Spleen (tissue), 7 donors: ENCODE data around the gene RAP2C.

Source experiments
- POLR2A ChIP-seq, 3 donors: fragments of 450-650 bp; IDR thresholded peaks; one replicate each; pipeline ENCODE4 v1.5.1; 2017; ENCODE audit warnings: antibody characterized with exemption in 3 of 3, mild to moderate bottlenecking in 1 of 3
- POLR2AphosphoS5 ChIP-seq, 3 donors: sonication (generic); formaldehyde crosslinking; IDR thresholded peaks; one replicate each; pipeline ENCODE4 v1.5.1; 2017; ENCODE audit warnings: antibody characterized with exemption in 3 of 3
- TF ChIP-seq, protein P1 (sequence below), 11 experiments: fragments of 200-600 bp in 7 of 11; fragments of 450-650 bp in 4 of 11; sonication (generic) in 4 of 11; IDR thresholded peaks in 8 of 11; conservative IDR thresholded peaks in 3 of 11; 1 replicate in 7 of 11; 2 replicates in 4 of 11; pipeline versions ENCODE4 v1.4.0 to v1.8.0; 2016 to 2021; ENCODE audit warnings: antibody characterized with exemption in 11 of 11, inconsistent platforms in 4 of 11, mild to moderate bottlenecking in 1 of 11
- donor health status: DM: no; HTN: no; CAD: no; lungs with moderate emphysema.
- donor health status: DM: no; HTN: no; CAD: no.
- donor health status: DM: no; HTN: no; CAD: no.

DNA sequence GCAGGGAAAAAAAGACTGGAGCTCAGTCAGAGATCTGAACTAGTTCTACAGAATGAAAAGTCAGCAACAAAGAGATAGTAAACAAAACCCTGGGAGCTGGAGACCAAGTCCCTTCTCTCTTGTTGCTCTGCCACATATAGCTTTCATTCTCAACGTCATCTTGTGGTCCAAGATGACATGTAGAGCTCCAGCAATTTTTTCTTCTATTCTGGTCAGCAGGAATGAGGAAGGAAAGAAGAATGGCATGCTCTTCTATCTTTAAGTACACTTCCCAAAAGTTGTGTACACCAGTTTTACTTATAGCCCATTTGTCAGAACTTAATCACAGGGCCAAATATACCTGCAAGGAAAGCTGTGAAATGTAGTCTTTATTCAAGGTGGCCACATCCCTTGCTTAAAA, 45.6 kb downstream of the RAP2C start:
- TF ChIP-seq, protein P1, sequence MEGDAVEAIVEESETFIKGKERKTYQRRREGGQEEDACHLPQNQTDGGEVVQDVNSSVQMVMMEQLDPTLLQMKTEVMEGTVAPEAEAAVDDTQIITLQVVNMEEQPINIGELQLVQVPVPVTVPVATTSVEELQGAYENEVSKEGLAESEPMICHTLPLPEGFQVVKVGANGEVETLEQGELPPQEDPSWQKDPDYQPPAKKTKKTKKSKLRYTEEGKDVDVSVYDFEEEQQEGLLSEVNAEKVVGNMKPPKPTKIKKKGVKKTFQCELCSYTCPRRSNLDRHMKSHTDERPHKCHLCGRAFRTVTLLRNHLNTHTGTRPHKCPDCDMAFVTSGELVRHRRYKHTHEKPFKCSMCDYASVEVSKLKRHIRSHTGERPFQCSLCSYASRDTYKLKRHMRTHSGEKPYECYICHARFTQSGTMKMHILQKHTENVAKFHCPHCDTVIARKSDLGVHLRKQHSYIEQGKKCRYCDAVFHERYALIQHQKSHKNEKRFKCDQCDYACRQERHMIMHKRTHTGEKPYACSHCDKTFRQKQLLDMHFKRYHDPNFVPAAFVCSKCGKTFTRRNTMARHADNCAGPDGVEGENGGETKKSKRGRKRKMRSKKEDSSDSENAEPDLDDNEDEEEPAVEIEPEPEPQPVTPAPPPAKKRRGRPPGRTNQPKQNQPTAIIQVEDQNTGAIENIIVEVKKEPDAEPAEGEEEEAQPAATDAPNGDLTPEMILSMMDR (IDR thresholded peaks at IDR 0.05 in 8 of 11, conservative IDR thresholded peaks at IDR 0.05 in 3 of 11), result no peak
- no peak for TF ChIP-seq POLR2A (IDR thresholded peaks at IDR 0.05)
- TF ChIP-seq POLR2AphosphoS5 (IDR thresholded peaks at IDR 0.05), result no peak
